SHP77 treated with DMSO at 0.1 percent for 48 hours (cell line): ENCODE measurements around the gene DNMT3B.

ENCODE experiments used
- DNase-seq: peaks from one replicate; lab custom pipeline; 2025; lab: John Stamatoyannopoulos, UW

Gene DNMT3B

GRCh38 chr20:32823737-32824588 is 61.8 kb downstream of the DNMT3B start:
- DNase-seq: no peak

DNA sequence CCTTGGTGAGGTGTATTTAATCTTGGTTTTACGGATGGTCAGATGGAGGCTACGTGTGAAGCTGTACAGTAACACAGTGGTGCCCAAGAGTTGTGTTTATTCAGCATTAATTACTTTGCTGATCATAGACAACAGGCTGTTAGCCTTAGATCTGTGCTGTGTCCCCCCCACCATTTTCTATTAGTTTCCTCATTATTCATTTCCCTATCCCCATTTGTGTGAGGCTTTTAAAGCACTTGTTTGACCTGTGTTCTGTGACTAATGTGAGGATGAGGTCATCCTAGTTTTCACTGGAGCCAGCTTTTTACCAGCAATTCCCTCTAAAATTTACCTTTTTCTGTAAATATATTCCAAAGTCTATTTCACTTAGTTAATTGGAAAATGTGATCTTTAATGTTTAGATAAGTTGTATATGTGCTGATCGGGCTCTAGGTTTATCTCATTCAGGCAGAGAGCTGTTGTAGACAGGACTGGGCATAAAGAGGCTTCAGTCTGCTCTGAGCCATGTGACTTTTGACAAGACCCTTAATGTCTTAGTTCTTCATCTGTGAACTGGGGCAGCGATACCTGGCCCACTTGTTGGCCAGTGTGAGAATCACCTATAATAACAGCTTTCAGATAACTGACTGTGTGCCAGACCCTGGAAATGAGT is 66.0 kb downstream of the DNMT3B start:
- DNase-seq: no peak

GRCh38 chr20:32829311-32830005 is 67.3 kb downstream of the DNMT3B start:
- no peak for DNase-seq

- no peak for DNase-seq
Observed at GRCh38 chr20:32830437-32830836, 68.3 kb downstream of the DNMT3B start.

DNA sequence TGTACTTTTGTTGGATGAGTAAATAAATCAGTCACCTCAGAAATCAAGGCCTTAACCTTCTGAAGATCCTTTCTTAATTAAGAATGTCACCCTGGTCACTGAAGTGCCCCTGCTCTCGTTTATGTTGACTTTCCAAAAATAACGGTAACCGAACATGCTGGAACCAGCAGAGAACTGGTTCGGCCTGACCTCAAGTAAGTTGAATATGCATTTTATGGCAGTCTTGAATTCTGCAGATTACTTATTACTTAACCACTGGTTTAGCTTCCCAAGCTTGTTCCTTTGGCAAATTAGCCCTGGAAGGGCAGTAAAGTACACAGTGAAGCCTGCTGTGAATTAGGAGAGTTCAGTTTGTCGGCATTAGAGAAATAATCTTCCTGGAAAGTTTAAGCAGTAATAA is 69.8 kb downstream of the DNMT3B start:
- no peak for DNase-seq

DNA sequence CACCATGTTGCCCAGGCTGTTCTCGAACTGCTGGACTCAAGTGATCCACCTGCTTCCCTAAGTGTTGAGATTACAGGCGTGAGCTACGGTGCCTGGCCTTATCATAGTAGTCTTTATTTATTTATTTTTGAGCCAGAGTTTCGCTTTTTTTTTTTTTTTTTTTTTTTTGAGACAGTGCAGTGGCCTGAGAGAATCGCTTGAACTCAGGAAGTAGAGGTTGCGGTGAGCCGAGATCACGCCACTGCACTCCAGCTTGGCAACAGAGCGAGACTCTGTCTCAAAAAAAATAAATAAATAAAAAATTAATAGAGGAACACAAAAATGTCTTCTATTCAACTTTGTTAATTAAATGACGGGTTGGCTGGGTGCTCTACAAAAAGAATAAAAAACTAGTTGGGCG is 70.5 kb downstream of the DNMT3B start:
- no peak for DNase-seq

DNA sequence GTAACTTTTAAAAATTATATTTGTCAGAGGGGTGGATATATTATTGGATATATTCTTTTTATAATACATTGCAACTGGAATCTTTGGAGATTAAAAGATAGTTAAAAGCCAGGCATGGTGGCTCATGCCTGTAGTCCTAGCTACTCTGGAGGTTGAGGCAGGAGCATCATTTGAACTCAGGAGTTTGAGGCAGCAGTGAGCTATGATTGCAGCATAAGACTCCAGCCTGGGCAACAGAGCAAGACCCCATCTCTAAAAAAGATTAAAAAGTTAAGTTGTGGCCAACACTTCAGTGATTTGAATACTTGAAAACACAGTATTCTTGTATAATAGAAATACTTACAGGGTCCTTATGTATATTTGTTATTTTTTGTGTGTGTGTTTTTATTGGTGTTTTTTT is 72.8 kb downstream of the DNMT3B start:
- DNase-seq: no peak

- DNase-seq: no peak
Observed at GRCh38 chr20:32837157-32837556, 75.0 kb downstream of the DNMT3B start.

GRCh38 chr20:32839227-32839981 is 77.2 kb downstream of the DNMT3B start:
- DNase-seq: no peak

- DNase-seq: no peak
Observed at GRCh38 chr20:32839982-32840285, 77.7 kb downstream of the DNMT3B start.

DNA sequence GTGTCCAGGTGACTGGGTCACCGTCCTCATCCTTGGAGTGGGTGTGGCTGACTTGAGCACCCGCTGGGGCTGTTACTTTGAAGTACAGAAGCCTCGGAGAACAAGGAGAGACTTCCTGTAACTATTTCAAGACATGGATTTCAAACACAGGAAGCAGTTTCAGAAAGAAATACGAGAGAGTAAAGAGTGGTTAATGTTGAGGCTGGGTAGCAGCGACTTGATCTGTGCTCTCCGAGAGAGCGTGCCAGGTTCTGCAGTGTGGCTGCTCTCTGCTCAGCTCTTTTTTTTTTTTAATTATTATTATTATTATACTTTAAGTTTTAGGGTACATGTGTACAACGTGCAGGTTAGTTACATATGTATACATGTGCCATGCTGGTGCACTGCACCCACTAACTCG is 79.0 kb downstream of the DNMT3B start:
- DNase-seq: no peak

DNA sequence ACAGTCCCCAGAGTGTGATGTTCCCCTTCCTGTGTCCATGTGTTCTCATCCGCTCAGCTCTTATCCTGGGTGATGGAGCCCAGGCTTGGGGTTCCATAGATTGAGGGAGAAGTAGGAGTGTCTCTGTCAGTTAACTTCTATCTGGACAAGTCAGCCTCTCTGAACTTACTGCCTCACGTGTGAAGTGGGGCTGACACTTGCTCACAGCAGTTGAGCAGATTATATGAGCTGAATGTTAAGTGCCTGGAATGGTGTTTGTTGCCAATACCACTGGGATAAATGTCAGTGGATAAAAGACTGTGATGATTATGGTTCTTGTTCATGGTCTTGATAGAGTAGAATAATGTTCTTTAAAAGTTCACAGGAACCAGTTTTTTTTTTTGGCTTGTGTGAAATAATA is 79.4 kb downstream of the DNMT3B start:
- no peak for DNase-seq

GRCh38 chr20:32842688-32843524 is 80.7 kb downstream of the DNMT3B start:
- no peak for DNase-seq

- no peak for DNase-seq
Observed at GRCh38 chr20:32845786-32846185, 83.6 kb downstream of the DNMT3B start.

GRCh38 chr20:32846852-32847251 is 84.7 kb downstream of the DNMT3B start:
- no peak for DNase-seq

GRCh38 chr20:32847964-32848363 is 85.8 kb downstream of the DNMT3B start:
- no peak for DNase-seq

DNA sequence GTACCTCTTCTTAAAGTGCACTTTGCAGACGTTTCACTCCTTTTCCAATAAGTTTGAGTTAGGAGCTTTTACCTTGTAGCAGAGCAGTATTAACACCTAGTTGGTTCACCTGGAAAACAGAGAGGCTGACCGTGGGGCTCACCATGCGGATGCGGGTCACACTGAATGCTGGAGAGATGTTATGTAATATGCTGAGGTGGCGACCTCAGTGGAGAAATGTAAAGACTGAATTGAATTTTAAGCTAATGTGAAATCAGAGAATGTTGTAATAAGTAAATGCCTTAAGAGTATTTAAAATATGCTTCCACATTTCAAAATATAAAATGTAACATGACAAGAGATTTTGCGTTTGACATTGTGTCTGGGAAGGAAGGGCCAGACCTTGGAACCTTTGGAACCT is 86.7 kb downstream of the DNMT3B start:
- DNase-seq: no peak

DNA sequence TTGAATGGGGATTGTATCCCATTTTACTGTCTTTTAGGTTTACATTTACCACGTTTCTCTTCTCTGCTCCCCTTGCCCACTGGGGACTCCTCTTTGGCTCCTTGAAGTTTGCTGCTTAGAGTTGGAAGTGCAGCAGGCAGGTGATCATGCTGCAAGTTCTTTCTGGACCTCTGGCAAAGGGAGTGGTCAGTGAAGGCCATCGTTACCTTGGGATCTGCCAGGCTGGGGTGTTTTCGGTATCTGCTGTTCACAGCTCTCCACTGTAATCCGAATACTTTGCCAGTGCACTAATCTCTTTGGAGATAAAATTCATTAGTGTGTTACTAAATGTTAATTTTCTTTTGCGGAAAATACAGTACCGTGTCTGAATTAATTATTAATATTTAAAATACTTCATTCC is 87.4 kb downstream of the DNMT3B start:
- DNase-seq: no peak

- DNase-seq: no peak
Observed at GRCh38 chr20:32855387-32855786, 93.2 kb downstream of the DNMT3B start.

DNA sequence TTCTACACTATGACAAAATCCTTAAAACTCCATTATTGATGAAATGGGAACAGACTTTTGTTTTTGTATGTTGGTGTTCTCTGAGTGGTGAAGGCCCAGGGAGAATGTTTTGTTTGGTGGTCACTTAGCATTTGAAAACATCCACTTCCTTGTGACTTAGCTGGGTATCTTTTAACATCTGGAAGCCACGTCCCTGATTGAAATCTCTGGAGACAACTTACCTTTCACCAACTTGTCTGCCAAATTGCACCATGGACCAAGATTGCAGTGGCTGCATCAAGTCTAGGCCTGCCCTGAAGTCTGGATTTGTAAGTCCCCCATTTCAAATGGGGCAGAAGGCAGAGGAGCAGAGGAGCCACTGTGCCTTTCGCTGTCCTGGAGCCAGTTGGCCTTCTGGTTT is 96.0 kb downstream of the DNMT3B start:
- no peak for DNase-seq
